ENCODE results near the gene UBTD2.
"Not testable (repeated sequence)": the region's sequence is repeated elsewhere in the genome, so short reads cannot be mapped to it uniquely, and the experiment has no call there.

The UBTD2 gene

GRCh38 chr5:172283020-172283861, at the start of gene UBTD2:
Gene UBTD2, minus strand, starts transcription at chr5:172283764. Its CDS starts 99 bp downstream, at chr5:172283665.
- peak; percentile 91 for DNase-seq

GRCh38 chr5:172326901-172327300, 43.3 kb upstream of the UBTD2 start:
- DNase-seq, result not testable (repeated sequence)

GRCh38 chr5:172325452-172325851, 41.9 kb upstream of the UBTD2 start:
- no peak for DNase-seq

- no peak for DNase-seq
Observed at GRCh38 chr5:172322028-172322965, 38.7 kb upstream of the UBTD2 start.

- no peak for DNase-seq
Observed at GRCh38 chr5:172321593-172321992, 38.0 kb upstream of the UBTD2 start.

GRCh38 chr5:172319708-172320441, 36.3 kb upstream of the UBTD2 start:
- DNase-seq, result no peak

- DNase-seq, result no peak
Observed at GRCh38 chr5:172315587-172316493, 32.3 kb upstream of the UBTD2 start.

GRCh38 chr5:172313915-172314314, 30.4 kb upstream of the UBTD2 start:
- no peak for DNase-seq

- no peak for DNase-seq
Observed at GRCh38 chr5:172312286-172312685, 28.7 kb upstream of the UBTD2 start.

- DNase-seq, result no peak
Observed at GRCh38 chr5:172311605-172312004, 28.0 kb upstream of the UBTD2 start.

- DNase-seq, result no peak
Observed at GRCh38 chr5:172311026-172311425, 27.5 kb upstream of the UBTD2 start.

GRCh38 chr5:172305380-172305779, 21.8 kb upstream of the UBTD2 start:
- DNase-seq, result no peak

GRCh38 chr5:172303572-172304335, 20.2 kb upstream of the UBTD2 start:
- DNase-seq, result no peak

- DNase-seq, result no peak
Observed at GRCh38 chr5:172303162-172303561, 19.6 kb upstream of the UBTD2 start.

GRCh38 chr5:172302047-172302710, 18.6 kb upstream of the UBTD2 start:
- no peak for DNase-seq

- no peak for DNase-seq
Observed at GRCh38 chr5:172299916-172300439, 16.4 kb upstream of the UBTD2 start.

- DNase-seq, result no peak
Observed at GRCh38 chr5:172294831-172295230, 11.3 kb upstream of the UBTD2 start.

GRCh38 chr5:172293745-172294342, 10.3 kb upstream of the UBTD2 start:
- no peak for DNase-seq

- DNase-seq, result peak; percentile 89
Observed at GRCh38 chr5:172293054-172293744, 9.6 kb upstream of the UBTD2 start.

Data from eye (tissue), 1 donor.